ENCODE measurements around the gene HSPA1A. TPM values are rescaled to one million over a fixed set of nuclear protein-coding genes. Genes with fewer than 3 reads are reported as not detected.

Gene HSPA1A
- total and polyA plus RNA-seq, 9 of the 15 experiments (the other 6 are each of a cell fraction or from before 2014, with no cell fraction given) = 2.2 to 273 (median 107) TPM

- TF ChIP-seq ZNF165 (CRISPR knock-in tag; IDR thresholded peaks at IDR 0.05; ENCODE audit: borderline replicate concordance) (0 out of 2 replicates have a peak, but pooled peaks have one; percentile 7), HMBOX1 (IDR thresholded peaks at IDR 0.05) (peak; percentile 36; the same call in 1 of the 2 replicates), ZBTB49 (CRISPR knock-in tag; IDR thresholded peaks at IDR 0.05; ENCODE audit: borderline replicate concordance) (no peak), MAFK (IDR thresholded peaks at IDR 0.05; ENCODE audit: low read length) (peak; percentile 97), ZNF436 (CRISPR knock-in tag; IDR thresholded peaks at IDR 0.05) (no peak), ELF2 (CRISPR knock-in tag; IDR thresholded peaks at IDR 0.05) (0 out of 2 replicates have a peak, but pooled peaks have one; percentile 18), ZNF699 (CRISPR knock-in tag; IDR thresholded peaks at IDR 0.05; ENCODE audit: insufficient replicate concordance) (no peak), TRIM24 (IDR thresholded peaks at IDR 0.05) (peak in 1 of 2 experiments; percentile 63; a peak in 2 of 4 replicates), ARID3B (CRISPR knock-in tag; IDR thresholded peaks at IDR 0.05; ENCODE audit: borderline replicate concordance) (no peak), PYGO2 (tag; IDR thresholded peaks at IDR 0.05) (no peak), HSF4 (CRISPR knock-in tag; IDR thresholded peaks at IDR 0.05; ENCODE audit: borderline replicate concordance) (peak; percentile 55; the same call in 1 of the 2 replicates), CHD2 (IDR thresholded peaks at IDR 0.05; ENCODE audit: low read depth, low read length) (no peak), DNMT1 (IDR thresholded peaks at IDR 0.05) (peak; percentile 57; the same call in 1 of the 2 replicates), SOX6 (IDR thresholded peaks at IDR 0.05) (no peak), MXI1 (IDR thresholded peaks at IDR 0.05; ENCODE audit: low read depth, low read length) (no peak), MEF2A (IDR thresholded peaks at IDR 0.05; ENCODE audit: control insufficient read depth, low read depth, low read length) (no peak)
- TF ChIP-seq, protein P1, sequence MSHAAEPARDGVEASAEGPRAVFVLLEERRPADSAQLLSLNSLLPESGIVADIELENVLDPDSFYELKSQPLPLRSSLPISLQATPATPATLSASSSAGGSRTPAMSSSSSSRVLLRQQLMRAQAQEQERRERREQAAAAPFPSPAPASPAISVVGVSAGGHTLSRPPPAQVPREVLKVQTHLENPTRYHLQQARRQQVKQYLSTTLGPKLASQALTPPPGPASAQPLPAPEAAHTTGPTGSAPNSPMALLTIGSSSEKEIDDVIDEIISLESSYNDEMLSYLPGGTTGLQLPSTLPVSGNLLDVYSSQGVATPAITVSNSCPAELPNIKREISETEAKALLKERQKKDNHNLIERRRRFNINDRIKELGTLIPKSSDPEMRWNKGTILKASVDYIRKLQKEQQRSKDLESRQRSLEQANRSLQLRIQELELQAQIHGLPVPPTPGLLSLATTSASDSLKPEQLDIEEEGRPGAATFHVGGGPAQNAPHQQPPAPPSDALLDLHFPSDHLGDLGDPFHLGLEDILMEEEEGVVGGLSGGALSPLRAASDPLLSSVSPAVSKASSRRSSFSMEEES (CRISPR knock-in tag; IDR thresholded peaks at IDR 0.05) = no peak
- TF ChIP-seq, protein P2, sequence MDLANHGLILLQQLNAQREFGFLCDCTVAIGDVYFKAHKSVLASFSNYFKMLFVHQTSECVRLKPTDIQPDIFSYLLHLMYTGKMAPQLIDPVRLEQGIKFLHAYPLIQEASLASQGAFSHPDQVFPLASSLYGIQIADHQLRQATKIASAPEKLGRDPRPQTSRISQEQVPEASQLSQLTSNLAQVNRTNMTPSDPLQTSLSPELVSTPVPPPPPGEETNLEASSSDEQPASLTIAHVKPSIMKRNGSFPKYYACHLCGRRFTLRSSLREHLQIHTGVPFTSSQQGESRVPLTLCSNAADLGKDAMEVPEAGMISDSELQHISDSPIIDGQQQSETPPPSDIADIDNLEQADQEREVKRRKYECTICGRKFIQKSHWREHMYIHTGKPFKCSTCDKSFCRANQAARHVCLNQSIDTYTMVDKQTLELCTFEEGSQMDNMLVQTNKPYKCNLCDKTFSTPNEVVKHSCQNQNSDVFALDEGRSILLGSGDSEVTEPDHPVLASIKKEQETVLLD (IDR thresholded peaks at IDR 0.05) = peak; percentile 78
- TF ChIP-seq, protein P3, sequence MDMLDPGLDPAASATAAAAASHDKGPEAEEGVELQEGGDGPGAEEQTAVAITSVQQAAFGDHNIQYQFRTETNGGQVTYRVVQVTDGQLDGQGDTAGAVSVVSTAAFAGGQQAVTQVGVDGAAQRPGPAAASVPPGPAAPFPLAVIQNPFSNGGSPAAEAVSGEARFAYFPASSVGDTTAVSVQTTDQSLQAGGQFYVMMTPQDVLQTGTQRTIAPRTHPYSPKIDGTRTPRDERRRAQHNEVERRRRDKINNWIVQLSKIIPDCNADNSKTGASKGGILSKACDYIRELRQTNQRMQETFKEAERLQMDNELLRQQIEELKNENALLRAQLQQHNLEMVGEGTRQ (CRISPR knock-in tag; IDR thresholded peaks at IDR 0.05) = no peak
Observed at GRCh38 chr6:31822036-31822821, 6.9 kb downstream of the HSPA1A start (continued).
